A549 (cell line): ENCODE results near the gene TLCD5.

Source experiments
- CEBPB ChIP-seq, 2 experiments: fragments of >200 bp in 1 of 2; sonication (Bioruptor Twin) in 1 of 2; formaldehyde crosslinking in 1 of 2; IDR thresholded peaks; 2 replicates each; pipeline ENCODE4 v1.6.1; 2012 to 2016
- CHD4 ChIP-seq: fragments of 200-600 bp; sonication (generic); IDR thresholded peaks from 2 replicates; pipeline ENCODE4 v1.6.1; 2016; ENCODE audit warnings: antibody characterized with exemption, mild to moderate bottlenecking, borderline replicate concordance
- HDAC2 ChIP-seq: fragments of 200-600 bp; sonication (generic); IDR thresholded peaks from 2 replicates; pipeline ENCODE4 v1.6.1; 2016
- MAZ ChIP-seq: fragments of 150-350 bp; IDR thresholded peaks from 2 replicates; pipeline ENCODE4 v1.6.1; 2014; ENCODE audit warnings: antibody characterized with exemption, low read depth, low read length, borderline replicate concordance
- TF ChIP-seq, protein P1 (sequence below): fragments of 150-350 bp; IDR thresholded peaks from 2 replicates; pipeline ENCODE4 v1.6.1; 2014; ENCODE audit warnings: low read depth, mild to moderate bottlenecking, low read length
- TF ChIP-seq, protein P2 (sequence below): fragments of >200 bp; sonication (Bioruptor Twin); formaldehyde crosslinking; IDR thresholded peaks from 3 replicates; pipeline ENCODE4 v1.5.1; 2016

DNA sequence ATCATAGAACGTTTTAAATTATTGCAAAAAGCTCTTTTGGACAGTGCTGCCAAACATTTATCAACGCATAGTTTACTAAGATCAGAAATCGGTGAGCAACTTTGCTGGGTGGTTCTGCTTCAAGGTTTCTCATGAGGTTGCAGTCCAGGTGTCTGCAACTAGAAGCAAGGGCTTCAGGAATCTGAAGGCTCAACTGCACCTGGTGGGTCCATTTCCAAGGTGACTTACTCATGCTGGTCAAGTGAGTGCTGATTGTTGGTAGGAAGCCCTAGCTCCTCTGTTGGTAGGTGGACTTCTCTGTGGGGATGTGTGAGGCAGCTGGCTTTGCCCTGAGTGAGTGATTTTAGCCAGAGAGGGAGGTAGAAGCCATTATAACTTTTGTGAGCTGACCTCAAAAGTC lies 33.6 kb downstream of the TLCD5 start:
- TF ChIP-seq, protein P1, sequence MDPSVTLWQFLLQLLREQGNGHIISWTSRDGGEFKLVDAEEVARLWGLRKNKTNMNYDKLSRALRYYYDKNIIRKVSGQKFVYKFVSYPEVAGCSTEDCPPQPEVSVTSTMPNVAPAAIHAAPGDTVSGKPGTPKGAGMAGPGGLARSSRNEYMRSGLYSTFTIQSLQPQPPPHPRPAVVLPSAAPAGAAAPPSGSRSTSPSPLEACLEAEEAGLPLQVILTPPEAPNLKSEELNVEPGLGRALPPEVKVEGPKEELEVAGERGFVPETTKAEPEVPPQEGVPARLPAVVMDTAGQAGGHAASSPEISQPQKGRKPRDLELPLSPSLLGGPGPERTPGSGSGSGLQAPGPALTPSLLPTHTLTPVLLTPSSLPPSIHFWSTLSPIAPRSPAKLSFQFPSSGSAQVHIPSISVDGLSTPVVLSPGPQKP = no peak
- TF ChIP-seq, protein P2, sequence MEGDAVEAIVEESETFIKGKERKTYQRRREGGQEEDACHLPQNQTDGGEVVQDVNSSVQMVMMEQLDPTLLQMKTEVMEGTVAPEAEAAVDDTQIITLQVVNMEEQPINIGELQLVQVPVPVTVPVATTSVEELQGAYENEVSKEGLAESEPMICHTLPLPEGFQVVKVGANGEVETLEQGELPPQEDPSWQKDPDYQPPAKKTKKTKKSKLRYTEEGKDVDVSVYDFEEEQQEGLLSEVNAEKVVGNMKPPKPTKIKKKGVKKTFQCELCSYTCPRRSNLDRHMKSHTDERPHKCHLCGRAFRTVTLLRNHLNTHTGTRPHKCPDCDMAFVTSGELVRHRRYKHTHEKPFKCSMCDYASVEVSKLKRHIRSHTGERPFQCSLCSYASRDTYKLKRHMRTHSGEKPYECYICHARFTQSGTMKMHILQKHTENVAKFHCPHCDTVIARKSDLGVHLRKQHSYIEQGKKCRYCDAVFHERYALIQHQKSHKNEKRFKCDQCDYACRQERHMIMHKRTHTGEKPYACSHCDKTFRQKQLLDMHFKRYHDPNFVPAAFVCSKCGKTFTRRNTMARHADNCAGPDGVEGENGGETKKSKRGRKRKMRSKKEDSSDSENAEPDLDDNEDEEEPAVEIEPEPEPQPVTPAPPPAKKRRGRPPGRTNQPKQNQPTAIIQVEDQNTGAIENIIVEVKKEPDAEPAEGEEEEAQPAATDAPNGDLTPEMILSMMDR = no peak
- no peak for TF ChIP-seq MAZ
- TF ChIP-seq HDAC2 = no peak
- no peak for TF ChIP-seq CHD4
- TF ChIP-seq CEBPB (IDR thresholded peaks at IDR 0.05) = no peak
